ENCODE measurements around the gene CLC.

DNA sequence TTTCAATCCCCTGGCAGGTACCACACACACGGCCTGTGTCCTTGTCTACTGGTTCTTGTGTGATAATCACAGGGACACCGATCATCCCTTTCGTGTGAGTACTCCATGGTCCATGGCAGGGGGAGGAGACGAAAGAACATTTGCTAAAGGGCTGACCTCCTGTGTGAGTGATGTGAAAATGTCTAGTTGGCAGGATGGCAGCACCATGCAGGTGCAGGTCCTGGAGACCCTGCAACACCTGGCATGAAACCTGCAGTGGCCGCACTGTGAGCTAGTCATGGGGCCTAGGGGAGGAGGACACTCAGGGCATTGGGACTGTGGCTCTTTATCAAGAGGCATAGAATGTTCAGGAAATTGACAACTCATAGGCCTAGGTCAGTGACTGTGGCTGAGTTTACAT lies 56.4 kb downstream of the CLC start:
- no peak for TF ChIP-seq ZBTB8A (CRISPR knock-in tag; IDR thresholded peaks at IDR 0.05; ENCODE audit: borderline replicate concordance, low read depth)
- TF ChIP-seq, protein P1, sequence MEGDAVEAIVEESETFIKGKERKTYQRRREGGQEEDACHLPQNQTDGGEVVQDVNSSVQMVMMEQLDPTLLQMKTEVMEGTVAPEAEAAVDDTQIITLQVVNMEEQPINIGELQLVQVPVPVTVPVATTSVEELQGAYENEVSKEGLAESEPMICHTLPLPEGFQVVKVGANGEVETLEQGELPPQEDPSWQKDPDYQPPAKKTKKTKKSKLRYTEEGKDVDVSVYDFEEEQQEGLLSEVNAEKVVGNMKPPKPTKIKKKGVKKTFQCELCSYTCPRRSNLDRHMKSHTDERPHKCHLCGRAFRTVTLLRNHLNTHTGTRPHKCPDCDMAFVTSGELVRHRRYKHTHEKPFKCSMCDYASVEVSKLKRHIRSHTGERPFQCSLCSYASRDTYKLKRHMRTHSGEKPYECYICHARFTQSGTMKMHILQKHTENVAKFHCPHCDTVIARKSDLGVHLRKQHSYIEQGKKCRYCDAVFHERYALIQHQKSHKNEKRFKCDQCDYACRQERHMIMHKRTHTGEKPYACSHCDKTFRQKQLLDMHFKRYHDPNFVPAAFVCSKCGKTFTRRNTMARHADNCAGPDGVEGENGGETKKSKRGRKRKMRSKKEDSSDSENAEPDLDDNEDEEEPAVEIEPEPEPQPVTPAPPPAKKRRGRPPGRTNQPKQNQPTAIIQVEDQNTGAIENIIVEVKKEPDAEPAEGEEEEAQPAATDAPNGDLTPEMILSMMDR (CRISPR knock-in tag; IDR thresholded peaks at IDR 0.05), result no peak
- no peak for TF ChIP-seq CREM (IDR thresholded peaks at IDR 0.05)
- TF ChIP-seq CREM (CRISPR knock-in tag; IDR thresholded peaks at IDR 0.05), result no peak
- TF ChIP-seq EZH2 (conservative IDR thresholded peaks at IDR 0.05; ENCODE audit: low read depth, low read length), result no peak
- TF ChIP-seq NFIC (IDR thresholded peaks at IDR 0.05; ENCODE audit: low read length), result no peak
- no peak for TF ChIP-seq POLR2AphosphoS5 (IDR thresholded peaks at IDR 0.05; ENCODE audit: low read depth, low read length)
- TF ChIP-seq PTBP1 (IDR thresholded peaks at IDR 0.05; ENCODE audit: low read depth, low read length, poor library complexity, severe bottlenecking), result no peak
- TF ChIP-seq ZNF441 (CRISPR knock-in tag; IDR thresholded peaks at IDR 0.05; ENCODE audit: borderline replicate concordance), result no peak
